ENCODE data around the gene ATP2A1. TPM values are rescaled to one million over a fixed set of nuclear protein-coding genes. Genes with fewer than 3 reads are reported as not detected.

ATP2A1 gene
- total and polyA plus RNA-seq, 2 of the 8 experiments (the other 6 are each of a cell fraction or from before 2014, with no cell fraction given) = 1.7 to 2.4 TPM

GRCh38 chr16:28895609-28896008, 17.3 kb downstream of the ATP2A1 start (continued):
- no peak for TF ChIP-seq CBX5 (IDR thresholded peaks at IDR 0.05; ENCODE audit: low read depth, low read length)
- no peak for TF ChIP-seq ASH2L (IDR thresholded peaks at IDR 0.05; ENCODE audit: low read length)
- TF ChIP-seq EP300 (IDR thresholded peaks at IDR 0.05; ENCODE audit: borderline replicate concordance in 1 of 2, low read depth in 2 of 2, low read length in 2 of 2) = no peak
- no peak for TF ChIP-seq EZH2 (IDR thresholded peaks at IDR 0.05; ENCODE audit: low read depth, low read length, severe bottlenecking)
- TF ChIP-seq FOSL1 (IDR thresholded peaks at IDR 0.05; ENCODE audit: insufficient read depth, low read depth, low read length) = no peak
- TF ChIP-seq SP2 (IDR thresholded peaks at IDR 0.05; ENCODE audit: low read length) = no peak

Measured in H1 (cell line).